GM08714 (cell line): ENCODE measurements around the gene RIMS4.
"Not testable (repeated sequence)": the region's sequence is repeated elsewhere in the genome, so short reads cannot be mapped to it uniquely, and the experiment has no call there.

Experiments
- H3K4me3 ChIP-seq: fragments of 200-500 bp; sonication (Bioruptor generic); 2 replicates; pipeline ENCODE4 v1.5.1; 2014; ENCODE audit warnings: mild to moderate bottlenecking, low read length, inconsistent platforms
- ZNF274 ChIP-seq: IDR thresholded peaks from 2 replicates; pipeline ENCODE4 v1.6.1; 2012; ENCODE audit warnings: mild to moderate bottlenecking, low read depth, low read length

RIMS4 gene

GRCh38 chr20:44837946-44838345 is 27.6 kb upstream of the RIMS4 start:
- H3K4me3 ChIP-seq, result no peak overlapping the region
- TF ChIP-seq ZNF274, result no peak

GRCh38 chr20:44836601-44837120 is 26.3 kb upstream of the RIMS4 start:
- TF ChIP-seq ZNF274, result no peak
- H3K4me3 ChIP-seq, result no peak overlapping the region

GRCh38 chr20:44835661-44836221 is 25.4 kb upstream of the RIMS4 start:
- H3K4me3 ChIP-seq, result no peak overlapping the region
- TF ChIP-seq ZNF274, result no peak

- no peak overlapping the region for H3K4me3 ChIP-seq
- no peak for TF ChIP-seq ZNF274
These were observed 24.8 kb upstream of the RIMS4 start for GRCh38 chr20:44835116-44835515.

GRCh38 chr20:44834693-44835092 is 24.3 kb upstream of the RIMS4 start:
- no peak for TF ChIP-seq ZNF274

GRCh38 chr20:44833437-44833836 is 23.1 kb upstream of the RIMS4 start:
- TF ChIP-seq ZNF274, result no peak
- H3K4me3 ChIP-seq, result no peak overlapping the region

More at GRCh38 chr20:44834693-44835092, 24.3 kb upstream of the RIMS4 start:
- H3K4me3 ChIP-seq, result no peak overlapping the region

GRCh38 chr20:44832724-44833123 is 22.4 kb upstream of the RIMS4 start:
- TF ChIP-seq ZNF274, result no peak
- H3K4me3 ChIP-seq, result no peak overlapping the region

GRCh38 chr20:44830995-44831394 is 20.6 kb upstream of the RIMS4 start:
- no peak for TF ChIP-seq ZNF274

GRCh38 chr20:44830523-44830922 is 20.2 kb upstream of the RIMS4 start:
- no peak overlapping the region for H3K4me3 ChIP-seq

More at GRCh38 chr20:44830995-44831394, 20.6 kb upstream of the RIMS4 start:
- no peak overlapping the region for H3K4me3 ChIP-seq

GRCh38 chr20:44829688-44830087 is 19.3 kb upstream of the RIMS4 start:
- no peak overlapping the region for H3K4me3 ChIP-seq
- no peak for TF ChIP-seq ZNF274

More at GRCh38 chr20:44830523-44830922, 20.2 kb upstream of the RIMS4 start:
- no peak for TF ChIP-seq ZNF274

GRCh38 chr20:44828640-44829039 is 18.3 kb upstream of the RIMS4 start:
- H3K4me3 ChIP-seq, result no peak overlapping the region
- TF ChIP-seq ZNF274, result no peak

- H3K4me3 ChIP-seq, result no peak overlapping the region
These were observed 17.1 kb upstream of the RIMS4 start for GRCh38 chr20:44827401-44827800.

GRCh38 chr20:44821576-44821975 is 11.2 kb upstream of the RIMS4 start:
- not testable (repeated sequence) for H3K4me3 ChIP-seq

More at GRCh38 chr20:44827401-44827800, 17.1 kb upstream of the RIMS4 start:
- no peak for TF ChIP-seq ZNF274

GRCh38 chr20:44819936-44820335 is 9.6 kb upstream of the RIMS4 start:
- TF ChIP-seq ZNF274, result no peak
- no peak overlapping the region for H3K4me3 ChIP-seq

- TF ChIP-seq ZNF274, result no peak
- H3K4me3 ChIP-seq, result no peak overlapping the region
These were observed 7.0 kb upstream of the RIMS4 start for GRCh38 chr20:44817143-44817910.
